ENCODE measurements around the gene GCSH. TPM values are rescaled to one million over a fixed set of nuclear protein-coding genes. Genes with fewer than 3 reads are reported as not detected.

Gene GCSH
- total and polyA plus RNA-seq, 10 of the 15 experiments (the other 5 are each of a cell fraction or from before 2014, with no cell fraction given), result 14.7 to 108 (median 39.3) TPM

DNA sequence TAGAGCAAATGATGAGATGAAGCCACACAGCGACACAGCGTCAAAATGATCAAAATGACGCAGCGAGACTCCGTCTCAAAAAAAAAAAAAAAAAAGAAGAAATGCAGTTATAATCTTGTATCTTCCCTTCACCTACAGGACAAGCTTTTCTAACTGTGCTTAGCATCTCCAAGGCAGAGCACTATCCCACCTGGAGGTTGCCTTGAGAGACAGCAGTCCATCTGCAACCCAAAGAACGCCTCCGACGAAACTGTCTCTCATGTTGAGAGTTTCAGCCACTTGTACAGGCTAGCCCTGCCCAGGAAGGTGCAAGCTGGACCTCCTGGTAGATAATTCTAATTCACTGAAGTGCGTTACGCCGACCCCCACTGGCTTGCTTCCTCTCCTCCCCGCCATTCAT, 46.7 kb upstream of the GCSH start:
- DNase-seq (ENCODE audit: low read depth, low spot score) (no peak), ATAC-seq (no peak), FAIRE-seq (no peak)
- SMC1A ChIA-PET (ENCODE audit: uncharacterized antibody, unreplicated experiment), result interaction anchor here (0.7 kb wide), 1 partner anchor 176 kb away, joined by 5 read pairs; no protein-coding TSS in a partner anchor
- no peak for TF ChIP-seq EGR1 (IDR thresholded peaks at IDR 0.05; ENCODE audit: borderline replicate concordance in 1 of 2, low read depth in 2 of 2, low read length in 2 of 2)
- TF ChIP-seq ZSCAN29 (IDR thresholded peaks at IDR 0.05), result no peak
- TF ChIP-seq, protein P1, sequence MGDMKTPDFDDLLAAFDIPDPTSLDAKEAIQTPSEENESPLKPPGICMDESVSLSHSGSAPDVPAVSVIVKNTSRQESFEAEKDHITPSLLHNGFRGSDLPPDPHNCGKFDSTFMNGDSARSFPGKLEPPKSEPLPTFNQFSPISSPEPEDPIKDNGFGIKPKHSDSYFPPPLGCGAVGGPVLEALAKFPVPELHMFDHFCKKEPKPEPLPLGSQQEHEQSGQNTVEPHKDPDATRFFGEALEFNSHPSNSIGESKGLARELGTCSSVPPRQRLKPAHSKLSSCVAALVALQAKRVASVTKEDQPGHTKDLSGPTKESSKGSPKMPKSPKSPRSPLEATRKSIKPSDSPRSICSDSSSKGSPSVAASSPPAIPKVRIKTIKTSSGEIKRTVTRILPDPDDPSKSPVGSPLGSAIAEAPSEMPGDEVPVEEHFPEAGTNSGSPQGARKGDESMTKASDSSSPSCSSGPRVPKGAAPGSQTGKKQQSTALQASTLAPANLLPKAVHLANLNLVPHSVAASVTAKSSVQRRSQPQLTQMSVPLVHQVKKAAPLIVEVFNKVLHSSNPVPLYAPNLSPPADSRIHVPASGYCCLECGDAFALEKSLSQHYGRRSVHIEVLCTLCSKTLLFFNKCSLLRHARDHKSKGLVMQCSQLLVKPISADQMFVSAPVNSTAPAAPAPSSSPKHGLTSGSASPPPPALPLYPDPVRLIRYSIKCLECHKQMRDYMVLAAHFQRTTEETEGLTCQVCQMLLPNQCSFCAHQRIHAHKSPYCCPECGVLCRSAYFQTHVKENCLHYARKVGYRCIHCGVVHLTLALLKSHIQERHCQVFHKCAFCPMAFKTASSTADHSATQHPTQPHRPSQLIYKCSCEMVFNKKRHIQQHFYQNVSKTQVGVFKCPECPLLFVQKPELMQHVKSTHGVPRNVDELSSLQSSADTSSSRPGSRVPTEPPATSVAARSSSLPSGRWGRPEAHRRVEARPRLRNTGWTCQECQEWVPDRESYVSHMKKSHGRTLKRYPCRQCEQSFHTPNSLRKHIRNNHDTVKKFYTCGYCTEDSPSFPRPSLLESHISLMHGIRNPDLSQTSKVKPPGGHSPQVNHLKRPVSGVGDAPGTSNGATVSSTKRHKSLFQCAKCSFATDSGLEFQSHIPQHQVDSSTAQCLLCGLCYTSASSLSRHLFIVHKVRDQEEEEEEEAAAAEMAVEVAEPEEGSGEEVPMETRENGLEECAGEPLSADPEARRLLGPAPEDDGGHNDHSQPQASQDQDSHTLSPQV (IDR thresholded peaks at IDR 0.05), result no peak
- no peak for TF ChIP-seq CEBPB (IDR thresholded peaks at IDR 0.05; ENCODE audit: borderline replicate concordance in 1 of 2, low read depth in 2 of 2, low read length in 2 of 2)
- TF ChIP-seq RB1 (IDR thresholded peaks at IDR 0.05; ENCODE audit: borderline replicate concordance), result no peak
- TF ChIP-seq, protein P2, sequence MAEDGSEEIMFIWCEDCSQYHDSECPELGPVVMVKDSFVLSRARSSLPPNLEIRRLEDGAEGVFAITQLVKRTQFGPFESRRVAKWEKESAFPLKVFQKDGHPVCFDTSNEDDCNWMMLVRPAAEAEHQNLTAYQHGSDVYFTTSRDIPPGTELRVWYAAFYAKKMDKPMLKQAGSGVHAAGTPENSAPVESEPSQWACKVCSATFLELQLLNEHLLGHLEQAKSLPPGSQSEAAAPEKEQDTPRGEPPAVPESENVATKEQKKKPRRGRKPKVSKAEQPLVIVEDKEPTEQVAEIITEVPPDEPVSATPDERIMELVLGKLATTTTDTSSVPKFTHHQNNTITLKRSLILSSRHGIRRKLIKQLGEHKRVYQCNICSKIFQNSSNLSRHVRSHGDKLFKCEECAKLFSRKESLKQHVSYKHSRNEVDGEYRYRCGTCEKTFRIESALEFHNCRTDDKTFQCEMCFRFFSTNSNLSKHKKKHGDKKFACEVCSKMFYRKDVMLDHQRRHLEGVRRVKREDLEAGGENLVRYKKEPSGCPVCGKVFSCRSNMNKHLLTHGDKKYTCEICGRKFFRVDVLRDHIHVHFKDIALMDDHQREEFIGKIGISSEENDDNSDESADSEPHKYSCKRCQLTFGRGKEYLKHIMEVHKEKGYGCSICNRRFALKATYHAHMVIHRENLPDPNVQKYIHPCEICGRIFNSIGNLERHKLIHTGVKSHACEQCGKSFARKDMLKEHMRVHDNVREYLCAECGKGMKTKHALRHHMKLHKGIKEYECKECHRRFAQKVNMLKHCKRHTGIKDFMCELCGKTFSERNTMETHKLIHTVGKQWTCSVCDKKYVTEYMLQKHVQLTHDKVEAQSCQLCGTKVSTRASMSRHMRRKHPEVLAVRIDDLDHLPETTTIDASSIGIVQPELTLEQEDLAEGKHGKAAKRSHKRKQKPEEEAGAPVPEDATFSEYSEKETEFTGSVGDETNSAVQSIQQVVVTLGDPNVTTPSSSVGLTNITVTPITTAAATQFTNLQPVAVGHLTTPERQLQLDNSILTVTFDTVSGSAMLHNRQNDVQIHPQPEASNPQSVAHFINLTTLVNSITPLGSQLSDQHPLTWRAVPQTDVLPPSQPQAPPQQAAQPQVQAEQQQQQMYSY (CRISPR knock-in tag; IDR thresholded peaks at IDR 0.05), result no peak
- TF ChIP-seq ZNF207 (IDR thresholded peaks at IDR 0.05; ENCODE audit: borderline replicate concordance), result no peak
- TF ChIP-seq, protein P3, sequence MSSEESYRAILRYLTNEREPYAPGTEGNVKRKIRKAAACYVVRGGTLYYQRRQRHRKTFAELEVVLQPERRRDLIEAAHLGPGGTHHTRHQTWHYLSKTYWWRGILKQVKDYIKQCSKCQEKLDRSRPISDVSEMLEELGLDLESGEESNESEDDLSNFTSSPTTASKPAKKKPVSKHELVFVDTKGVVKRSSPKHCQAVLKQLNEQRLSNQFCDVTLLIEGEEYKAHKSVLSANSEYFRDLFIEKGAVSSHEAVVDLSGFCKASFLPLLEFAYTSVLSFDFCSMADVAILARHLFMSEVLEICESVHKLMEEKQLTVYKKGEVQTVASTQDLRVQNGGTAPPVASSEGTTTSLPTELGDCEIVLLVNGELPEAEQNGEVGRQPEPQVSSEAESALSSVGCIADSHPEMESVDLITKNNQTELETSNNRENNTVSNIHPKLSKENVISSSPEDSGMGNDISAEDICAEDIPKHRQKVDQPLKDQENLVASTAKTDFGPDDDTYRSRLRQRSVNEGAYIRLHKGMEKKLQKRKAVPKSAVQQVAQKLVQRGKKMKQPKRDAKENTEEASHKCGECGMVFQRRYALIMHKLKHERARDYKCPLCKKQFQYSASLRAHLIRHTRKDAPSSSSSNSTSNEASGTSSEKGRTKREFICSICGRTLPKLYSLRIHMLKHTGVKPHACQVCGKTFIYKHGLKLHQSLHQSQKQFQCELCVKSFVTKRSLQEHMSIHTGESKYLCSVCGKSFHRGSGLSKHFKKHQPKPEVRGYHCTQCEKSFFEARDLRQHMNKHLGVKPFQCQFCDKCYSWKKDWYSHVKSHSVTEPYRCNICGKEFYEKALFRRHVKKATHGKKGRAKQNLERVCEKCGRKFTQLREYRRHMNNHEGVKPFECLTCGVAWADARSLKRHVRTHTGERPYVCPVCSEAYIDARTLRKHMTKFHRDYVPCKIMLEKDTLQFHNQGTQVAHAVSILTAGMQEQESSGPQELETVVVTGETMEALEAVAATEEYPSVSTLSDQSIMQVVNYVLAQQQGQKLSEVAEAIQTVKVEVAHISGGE (CRISPR knock-in tag; IDR thresholded peaks at IDR 0.05), result no peak
- no peak for TF ChIP-seq HDAC6 (IDR thresholded peaks at IDR 0.05; ENCODE audit: unreplicated experiment)
- TF ChIP-seq CHD4 (IDR thresholded peaks at IDR 0.05), result no peak
- Histone ChIP-seq H3K27ac (ENCODE audit: control insufficient read depth, insufficient read depth) (no peak overlapping the region), H4K20me1 (ENCODE audit: control insufficient read depth, insufficient read depth) (no peaks in the 10 kb centered on the region), H3K4me1 (ENCODE audit: control insufficient read depth, insufficient read depth, low read length) (no peaks in the 10 kb centered on the region), H3K79me2 (ENCODE audit: control insufficient read depth, insufficient read depth, low read length) (no peaks in the 10 kb centered on the region), H3K4me3 (no peak overlapping the region), H3K9me3 (replicated peaks; ENCODE audit: control insufficient read depth, insufficient read depth, low read length) (no peaks in the 10 kb centered on the region), H3K9ac (ENCODE audit: control insufficient read depth, insufficient read depth, low read length) (no peak overlapping the region), H2AFZ (ENCODE audit: control insufficient read depth, low read depth, low read length) (no peak overlapping the region), H3K4me2 (ENCODE audit: control insufficient read depth, insufficient read depth) (no peak overlapping the region), H3K36me3 (ENCODE audit: control insufficient read depth in 2 of 2, insufficient read depth in 2 of 2, low read length in 1 of 2) (no peaks in the 10 kb centered on the region), H3K27me3 (replicated peaks in 1 of 2; ENCODE audit: control insufficient read depth in 2 of 2, insufficient read depth in 2 of 2, low read length in 1 of 2) (no peaks in the 10 kb centered on the region)
- CTCF ChIA-PET, result no interaction called here
- no TSS peak for BruUV-seq (replicated peaks)
- WGBS (ENCODE audit: insufficient coverage, insufficient replicate concordance, low lambda C conversion rate, missing lambda C conversion rate), result 49% methylated on average over 7 of the region's 12 CpGs
- in situ Hi-C loops (cut with MboI) (no loop called here), intact Hi-C loops (cut with micrococcal nuclease; ENCODE audit: unreplicated experiment) (no loop called here)
- POLR2A ChIA-PET, result no interaction called here
- RAD21 ChIA-PET (ENCODE audit: unreplicated experiment), result no interaction called here
